Measurements from ENCODE around the gene GGTLC2. TPM values are rescaled to one million over a fixed set of nuclear protein-coding genes. Genes with fewer than 3 reads are reported as not detected.
"Not testable (repeated sequence)": the region's sequence is repeated elsewhere in the genome, so short reads cannot be mapped to it uniquely, and the experiment has no call there.

GGTLC2 gene
- total and polyA plus RNA-seq, 3 experiments from 2014 or later: not detected

GRCh38 chr22:22645969-22646368 lies 1.6 kb downstream of the GGTLC2 start:
- H3K27me3 Mint-ChIP-seq; POLR2A ChIA-PET; H3K4me3 Mint-ChIP-seq; H3K36me3 Mint-ChIP-seq; CTCF ChIA-PET; H3K4me1 Mint-ChIP-seq; H3K9me3 ChIP-seq (ENCODE audit: low read length); H3K27ac ChIP-seq (ENCODE audit: low read depth, low read length); H3K27me3 ChIP-seq (ENCODE audit: insufficient read depth, low read length, poor library complexity, severe bottlenecking); H3K27ac Mint-ChIP-seq; H3K9me3 Mint-ChIP-seq; H3K4me3 ChIP-seq (ENCODE audit: low read length); H3K4me1 ChIP-seq (ENCODE audit: insufficient read depth, low read length); DNase-seq; H3K36me3 ChIP-seq (ENCODE audit: insufficient read depth, low read length): not testable (repeated sequence)

- H3K9me3 ChIP-seq (ENCODE audit: low read length); H3K4me3 Mint-ChIP-seq; H3K4me1 ChIP-seq (ENCODE audit: insufficient read depth, low read length); CTCF ChIA-PET; H3K36me3 Mint-ChIP-seq; H3K27me3 Mint-ChIP-seq; H3K36me3 ChIP-seq (ENCODE audit: insufficient read depth, low read length); H3K4me3 ChIP-seq (ENCODE audit: low read length); H3K27me3 ChIP-seq (ENCODE audit: insufficient read depth, low read length, poor library complexity, severe bottlenecking); H3K4me1 Mint-ChIP-seq; H3K9me3 Mint-ChIP-seq; H3K27ac Mint-ChIP-seq; POLR2A ChIA-PET; H3K27ac ChIP-seq (ENCODE audit: low read depth, low read length): not testable (repeated sequence)
- DNase-seq: peak in 1 of 5 donors; percentile 3
Observed at GRCh38 chr22:22647952-22648351, 3.5 kb downstream of the GGTLC2 start.

DNA sequence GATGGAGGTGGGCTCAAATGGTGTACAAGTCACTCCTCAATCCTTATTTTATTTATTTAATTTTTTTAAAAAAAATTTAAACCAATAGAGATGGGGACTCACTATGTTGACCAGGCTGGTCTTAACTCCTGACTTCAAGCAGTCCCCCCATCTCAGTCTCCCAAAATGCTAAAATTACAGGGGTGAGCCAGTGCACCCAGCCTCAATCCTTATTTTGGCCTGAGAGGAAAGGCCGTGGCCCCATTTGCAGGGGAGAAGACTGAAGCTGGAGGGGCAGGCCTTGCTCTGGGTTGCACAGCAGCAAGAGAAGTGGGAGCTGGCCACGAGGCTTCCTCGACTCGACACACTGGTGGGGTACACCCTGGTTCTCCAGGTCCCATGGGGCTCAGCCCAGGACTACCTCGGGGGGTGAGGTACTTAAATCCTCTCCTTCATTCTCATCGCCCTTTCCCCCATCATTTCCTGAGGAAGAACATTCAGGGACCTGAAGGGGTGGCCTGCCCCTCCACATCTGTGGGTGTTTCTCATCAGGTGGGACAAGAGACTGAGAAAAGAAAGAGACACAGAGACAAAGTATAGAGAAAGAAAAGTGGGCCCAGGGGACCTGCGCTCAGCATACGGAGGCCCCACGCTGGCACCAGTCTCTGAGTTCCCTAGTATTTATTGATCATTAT lies 4.6 kb downstream of the GGTLC2 start:
- POLR2A ChIA-PET; CTCF ChIA-PET; DNase-seq; H3K36me3 ChIP-seq (ENCODE audit: insufficient read depth, low read length); H3K27me3 ChIP-seq (ENCODE audit: insufficient read depth, low read length, poor library complexity, severe bottlenecking); H3K27me3 Mint-ChIP-seq; H3K27ac ChIP-seq (ENCODE audit: low read depth, low read length); H3K27ac Mint-ChIP-seq; H3K4me1 ChIP-seq (ENCODE audit: insufficient read depth, low read length); H3K9me3 ChIP-seq (ENCODE audit: low read length); H3K36me3 Mint-ChIP-seq; H3K4me3 ChIP-seq (ENCODE audit: low read length); H3K4me3 Mint-ChIP-seq; H3K9me3 Mint-ChIP-seq: not testable (repeated sequence)
- peaks cover 0 to 11% (median 6%) of the 10 kb centered on the region in 3 donors for H3K4me1 Mint-ChIP-seq

- H3K4me1 ChIP-seq (ENCODE audit: insufficient read depth, low read length); H3K27me3 ChIP-seq (ENCODE audit: insufficient read depth, low read length, poor library complexity, severe bottlenecking); DNase-seq; H3K36me3 ChIP-seq (ENCODE audit: insufficient read depth, low read length); H3K27me3 Mint-ChIP-seq; H3K36me3 Mint-ChIP-seq; H3K9me3 ChIP-seq (ENCODE audit: low read length); H3K4me3 ChIP-seq (ENCODE audit: low read length); H3K4me3 Mint-ChIP-seq; CTCF ChIA-PET; H3K27ac Mint-ChIP-seq; H3K27ac ChIP-seq (ENCODE audit: low read depth, low read length); H3K9me3 Mint-ChIP-seq; POLR2A ChIA-PET: not testable (repeated sequence)
- peaks cover 6 to 18% (median 8%) of the 10 kb centered on the region in 3 donors for H3K4me1 Mint-ChIP-seq
Observed at GRCh38 chr22:22649761-22650160, 5.3 kb downstream of the GGTLC2 start.

DNA sequence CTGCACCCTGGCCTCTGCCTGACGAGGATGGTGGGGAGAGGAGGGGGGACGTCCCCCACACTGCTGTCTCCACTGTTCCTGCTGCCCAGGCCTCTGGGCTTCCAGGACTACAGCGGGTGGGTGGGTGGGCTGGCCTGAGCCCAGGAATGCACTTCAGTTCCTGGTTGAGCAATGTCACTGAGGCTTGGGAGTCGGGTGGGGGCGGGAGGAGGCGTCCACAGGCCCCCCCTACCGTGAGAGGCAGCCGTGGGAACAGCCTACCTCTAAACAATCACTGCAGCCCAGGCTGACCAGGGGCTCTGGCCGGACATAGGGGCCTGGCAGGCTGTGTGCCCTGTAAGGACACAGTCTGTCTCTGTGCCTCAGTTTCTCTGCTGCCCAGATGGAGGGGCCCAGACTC lies 6.0 kb downstream of the GGTLC2 start:
- H3K4me3 ChIP-seq (ENCODE audit: low read length); H3K27me3 Mint-ChIP-seq; H3K36me3 Mint-ChIP-seq; DNase-seq; H3K4me1 ChIP-seq (ENCODE audit: insufficient read depth, low read length); POLR2A ChIA-PET; H3K27ac Mint-ChIP-seq; H3K27me3 ChIP-seq (ENCODE audit: insufficient read depth, low read length, poor library complexity, severe bottlenecking); H3K4me3 Mint-ChIP-seq; CTCF ChIA-PET; H3K27ac ChIP-seq (ENCODE audit: low read depth, low read length); H3K36me3 ChIP-seq (ENCODE audit: insufficient read depth, low read length); H3K9me3 ChIP-seq (ENCODE audit: low read length); H3K9me3 Mint-ChIP-seq: not testable (repeated sequence)
- H3K4me1 Mint-ChIP-seq: peaks cover 8 to 24% (median 13%) of the 10 kb centered on the region in 3 donors

DNA sequence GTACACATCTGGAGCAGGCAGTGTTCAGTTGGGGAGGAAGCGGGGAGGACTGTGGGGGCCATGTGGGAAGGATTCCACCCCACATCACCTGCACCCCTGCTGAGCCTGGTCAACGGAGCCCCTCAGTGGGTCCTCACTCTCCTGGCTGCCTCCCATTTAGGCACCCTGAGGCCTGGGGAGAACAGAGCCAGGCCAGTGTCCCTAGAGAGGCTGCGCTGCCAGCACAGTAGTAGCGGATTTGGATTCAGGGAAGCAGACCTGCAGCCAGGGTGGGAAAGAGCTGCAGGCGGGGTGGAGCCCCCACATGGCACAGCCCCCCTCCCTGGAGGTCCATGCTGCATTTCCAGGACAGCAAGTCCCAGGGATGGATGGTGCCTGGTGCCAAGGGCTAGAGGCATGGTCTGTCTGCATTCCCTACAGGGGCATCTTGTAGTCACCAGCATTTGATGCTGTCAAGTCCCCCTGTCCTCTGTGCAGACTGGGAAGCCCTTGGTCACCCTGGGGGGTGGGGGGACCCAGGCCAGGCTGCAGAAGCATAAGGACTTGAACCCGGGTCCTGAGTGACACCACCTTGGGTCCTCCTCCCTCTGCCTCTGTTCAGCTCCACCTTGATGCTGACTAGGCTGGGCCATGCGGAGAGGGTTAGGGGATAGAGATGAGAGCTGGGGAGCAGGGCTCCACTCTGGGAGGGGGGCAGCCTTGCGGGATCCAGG lies 6.5 kb downstream of the GGTLC2 start:
- H3K4me3 ChIP-seq (ENCODE audit: low read length); POLR2A ChIA-PET; DNase-seq; H3K4me3 Mint-ChIP-seq; H3K9me3 ChIP-seq (ENCODE audit: low read length); H3K27ac Mint-ChIP-seq; H3K27ac ChIP-seq (ENCODE audit: low read depth, low read length); CTCF ChIA-PET; H3K27me3 Mint-ChIP-seq; H3K36me3 Mint-ChIP-seq; H3K36me3 ChIP-seq (ENCODE audit: insufficient read depth, low read length); H3K27me3 ChIP-seq (ENCODE audit: insufficient read depth, low read length, poor library complexity, severe bottlenecking); H3K4me1 ChIP-seq (ENCODE audit: insufficient read depth, low read length); H3K9me3 Mint-ChIP-seq: not testable (repeated sequence)
- H3K4me1 Mint-ChIP-seq: peaks cover 11 to 25% (median 13%) of the 10 kb centered on the region in 3 donors

DNA sequence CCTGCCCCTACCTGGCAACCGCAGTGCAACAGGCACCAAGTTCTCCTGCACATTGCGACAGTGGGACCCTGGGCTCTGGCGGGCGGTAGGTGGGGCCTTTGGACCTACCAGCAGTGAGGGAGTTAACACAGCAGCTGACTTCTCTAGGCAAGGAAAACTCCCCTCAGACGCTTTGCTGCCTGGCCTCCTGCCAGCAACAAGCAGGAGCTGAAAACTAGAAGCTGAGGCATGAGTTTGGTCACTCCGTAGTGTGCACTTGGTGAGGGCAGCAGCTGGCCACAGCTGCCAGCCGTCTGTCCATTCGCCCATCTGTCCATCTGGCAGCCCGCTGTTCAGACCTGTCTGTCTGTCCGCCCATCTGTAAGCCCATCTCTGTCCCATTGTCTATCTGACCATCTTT lies 7.2 kb downstream of the GGTLC2 start:
- CTCF ChIA-PET; H3K27me3 Mint-ChIP-seq; H3K27me3 ChIP-seq (ENCODE audit: insufficient read depth, low read length, poor library complexity, severe bottlenecking); H3K4me3 ChIP-seq (ENCODE audit: low read length); H3K4me3 Mint-ChIP-seq; H3K4me1 ChIP-seq (ENCODE audit: insufficient read depth, low read length); H3K36me3 ChIP-seq (ENCODE audit: insufficient read depth, low read length); H3K9me3 ChIP-seq (ENCODE audit: low read length); H3K36me3 Mint-ChIP-seq; H3K27ac ChIP-seq (ENCODE audit: low read depth, low read length); DNase-seq; POLR2A ChIA-PET; H3K9me3 Mint-ChIP-seq: not testable (repeated sequence)
- Mint-ChIP-seq H3K27ac (peak overlapping the region in 1 of 8 donors; percentile 36), H3K4me1 (peaks cover 11 to 25% (median 13%) of the 10 kb centered on the region in 3 donors)

GRCh38 chr22:22652102-22652501 lies 7.7 kb downstream of the GGTLC2 start:
- H3K9me3 ChIP-seq (ENCODE audit: low read length); H3K4me1 ChIP-seq (ENCODE audit: insufficient read depth, low read length); H3K4me3 Mint-ChIP-seq; CTCF ChIA-PET; H3K4me3 ChIP-seq (ENCODE audit: low read length); H3K27me3 Mint-ChIP-seq; POLR2A ChIA-PET; H3K27ac ChIP-seq (ENCODE audit: low read depth, low read length); H3K36me3 Mint-ChIP-seq; DNase-seq; H3K27me3 ChIP-seq (ENCODE audit: insufficient read depth, low read length, poor library complexity, severe bottlenecking); H3K9me3 Mint-ChIP-seq; H3K36me3 ChIP-seq (ENCODE audit: insufficient read depth, low read length): not testable (repeated sequence)
- Mint-ChIP-seq H3K27ac (peak overlapping the region in 1 of 8 donors; percentile 80), H3K4me1 (peaks cover 11 to 25% (median 13%) of the 10 kb centered on the region in 3 donors)
